Adrenal gland (tissue), 5 donors: Measurements from ENCODE around the gene STEAP1B.

Source experiments
- POLR2A ChIP-seq, 2 donors: fragments of 450-650 bp; IDR thresholded peaks; one replicate each; pipeline ENCODE4 v1.6.1; 2017; ENCODE audit warnings: antibody characterized with exemption in 2 of 2, mild to moderate bottlenecking in 2 of 2, moderate library complexity in 1 of 2
- TF ChIP-seq, protein P1 (sequence below), 6 experiments: fragments of 450-650 bp in 4 of 6; fragments of 200-600 bp in 2 of 6; sonication (generic) in 1 of 6; IDR thresholded peaks; 1 replicate in 5 of 6; 2 replicates in 1 of 6; pipeline versions ENCODE4 v1.5.1 to v1.8.0; 2016 to 2021; ENCODE audit warnings: antibody characterized with exemption in 6 of 6, mild to moderate bottlenecking in 2 of 6, moderate library complexity in 1 of 6
- donor health status: DM: no; HTN: no; CAD: no.

DNA sequence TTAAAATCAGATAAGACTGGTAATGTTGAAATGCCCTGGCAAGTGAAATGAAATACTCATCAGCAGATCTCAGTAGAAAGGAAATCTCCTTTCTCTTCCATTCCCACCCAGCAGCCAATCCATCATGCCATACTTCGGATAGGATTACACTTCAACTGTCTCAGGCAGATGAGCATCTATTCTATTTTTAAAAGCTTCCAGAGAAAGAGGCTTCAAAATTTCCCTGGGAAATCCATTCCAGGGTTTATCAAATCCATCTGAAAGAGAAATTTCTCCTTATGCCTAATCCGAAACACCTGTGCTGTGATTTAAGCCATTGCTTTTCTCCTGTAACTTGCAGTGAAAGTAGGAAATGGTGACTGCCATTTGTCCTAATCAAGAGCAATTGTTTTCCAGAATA, 82.6 kb downstream of the STEAP1B start:
- TF ChIP-seq, protein P1, sequence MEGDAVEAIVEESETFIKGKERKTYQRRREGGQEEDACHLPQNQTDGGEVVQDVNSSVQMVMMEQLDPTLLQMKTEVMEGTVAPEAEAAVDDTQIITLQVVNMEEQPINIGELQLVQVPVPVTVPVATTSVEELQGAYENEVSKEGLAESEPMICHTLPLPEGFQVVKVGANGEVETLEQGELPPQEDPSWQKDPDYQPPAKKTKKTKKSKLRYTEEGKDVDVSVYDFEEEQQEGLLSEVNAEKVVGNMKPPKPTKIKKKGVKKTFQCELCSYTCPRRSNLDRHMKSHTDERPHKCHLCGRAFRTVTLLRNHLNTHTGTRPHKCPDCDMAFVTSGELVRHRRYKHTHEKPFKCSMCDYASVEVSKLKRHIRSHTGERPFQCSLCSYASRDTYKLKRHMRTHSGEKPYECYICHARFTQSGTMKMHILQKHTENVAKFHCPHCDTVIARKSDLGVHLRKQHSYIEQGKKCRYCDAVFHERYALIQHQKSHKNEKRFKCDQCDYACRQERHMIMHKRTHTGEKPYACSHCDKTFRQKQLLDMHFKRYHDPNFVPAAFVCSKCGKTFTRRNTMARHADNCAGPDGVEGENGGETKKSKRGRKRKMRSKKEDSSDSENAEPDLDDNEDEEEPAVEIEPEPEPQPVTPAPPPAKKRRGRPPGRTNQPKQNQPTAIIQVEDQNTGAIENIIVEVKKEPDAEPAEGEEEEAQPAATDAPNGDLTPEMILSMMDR (IDR thresholded peaks at IDR 0.05), result no peak
- no peak for TF ChIP-seq POLR2A (IDR thresholded peaks at IDR 0.05)
